Hindlimb muscle (tissue), 1 donor: ENCODE results near the gene DYNC1H1. TPM values are rescaled to one million over a fixed set of nuclear protein-coding genes. Genes with fewer than 3 reads are reported as not detected.
A peak's percentile ranks its signal among the peaks of the same experiment; 100 is the strongest.
"Not testable (repeated sequence)": the region's sequence is repeated elsewhere in the genome, so short reads cannot be mapped to it uniquely, and the experiment has no call there.

ENCODE experiments used
- DNase-seq: peaks from one replicate; pipeline ENCODE4 v3.0.0-alpha.2; 2013
- polyA plus RNA-seq: library from polyadenylated mRNA; unstranded; fragments of 120-200 nt; gene quantifications from one replicate; pipeline ENCODE4 v1.2.1, GENCODE V29; 2013; ENCODE audit not compliant: insufficient read length

DYNC1H1 gene
- polyA plus RNA-seq, 1 donor, result 274 TPM

GRCh38 chr14:102071283-102071998 lies 107.1 kb downstream of the DYNC1H1 start:
- DNase-seq, result no peak

GRCh38 chr14:102074415-102074964 lies 110.1 kb downstream of the DYNC1H1 start:
- DNase-seq, result no peak

- no peak for DNase-seq
Observed at GRCh38 chr14:102075155-102075554, 110.8 kb downstream of the DYNC1H1 start.

GRCh38 chr14:102077382-102077709 lies 113.0 kb downstream of the DYNC1H1 start:
- DNase-seq, result no peak

GRCh38 chr14:102078361-102078791 lies 114.0 kb downstream of the DYNC1H1 start:
- not testable (repeated sequence) for DNase-seq

GRCh38 chr14:102078831-102079699 lies 114.7 kb downstream of the DYNC1H1 start:
- DNase-seq, result no peak

GRCh38 chr14:102079700-102079979 lies 115.3 kb downstream of the DYNC1H1 start:
- DNase-seq, result no peak

GRCh38 chr14:102080183-102081080 lies 116.1 kb downstream of the DYNC1H1 start:
- no peak for DNase-seq

- DNase-seq, result no peak
Observed at GRCh38 chr14:102081231-102082080, 117.1 kb downstream of the DYNC1H1 start.

- DNase-seq, result not testable (repeated sequence)
Observed at GRCh38 chr14:102084522-102084921, 120.1 kb downstream of the DYNC1H1 start.

GRCh38 chr14:102084931-102085330 lies 120.6 kb downstream of the DYNC1H1 start:
- DNase-seq, result no peak

GRCh38 chr14:102085488-102085887 lies 121.1 kb downstream of the DYNC1H1 start:
- DNase-seq, result no peak

GRCh38 chr14:102085948-102086708 lies 121.8 kb downstream of the DYNC1H1 start:
- DNase-seq, result peak; percentile 61

- no peak for DNase-seq
Observed at GRCh38 chr14:102086709-102086971, 122.3 kb downstream of the DYNC1H1 start.

GRCh38 chr14:102086972-102087761 lies 122.8 kb downstream of the DYNC1H1 start, which contains the start of gene HSP90AA1:
TSS of gene HSP90AA1 (minus strand) at chr14:102087044. CDS start at chr14:102086378, 666 bp downstream.
- DNase-seq, result peak; percentile 96

GRCh38 chr14:102087762-102088011 lies 123.3 kb downstream of the DYNC1H1 start:
- no peak for DNase-seq

- DNase-seq, result peak; percentile 59
Observed at GRCh38 chr14:102088012-102088792, 123.8 kb downstream of the DYNC1H1 start.

- DNase-seq, result no peak
Observed at GRCh38 chr14:102089621-102090343, 125.4 kb downstream of the DYNC1H1 start.

- no peak for DNase-seq
Observed at GRCh38 chr14:102090713-102091112, 126.3 kb downstream of the DYNC1H1 start.
